Common myeloid progenitor, CD34-positive (primary cell): ENCODE measurements around the gene GMPR.

Source experiments
- CTCF ChIA-PET: fragments of 350-600 bp; sonication (Branson Sonifier 250); formaldehyde crosslinking; loops from one replicate; lab custom pipeline; 2021; ENCODE audit warnings: antibody characterized with exemption; lab: Charles Lee
- POLR2A ChIA-PET: fragments of 350-600 bp; sonication (Branson Sonifier 250); formaldehyde crosslinking; loops from one replicate; lab custom pipeline; 2021; ENCODE audit warnings: antibody characterized with exemption; lab: Charles Lee
- DNase-seq, 3 donors: peaks; one replicate each; pipeline versions ENCODE4 v3.0.0 to v3.0.0-alpha.2; 2013
- H3K27ac ChIP-seq, 2 experiments: 1 replicate in 1 of 2; 2 replicates in 1 of 2; pipeline ENCODE4 v1.7.0; 2013; ENCODE audit warnings: inconsistent platforms in 2 of 2, low read length in 2 of 2, mild to moderate bottlenecking in 2 of 2, low read depth in 1 of 2, moderate library complexity in 1 of 2; ENCODE audit not compliant: severe bottlenecking in 2 of 2, insufficient read depth in 1 of 2, poor library complexity in 1 of 2
- H3K27me3 ChIP-seq, 5 experiments: replicated peaks in 2 of 5; 1 replicate in 3 of 5; 2 replicates in 2 of 5; pipeline versions ENCODE4 v1.6.1 to v1.7.0; 2013; ENCODE audit warnings: low read length in 4 of 5, mild to moderate bottlenecking in 2 of 5, moderate library complexity in 2 of 5, inconsistent platforms in 1 of 5; ENCODE audit not compliant: insufficient read depth in 5 of 5, control insufficient read depth in 4 of 5
- H3K36me3 ChIP-seq, 4 experiments: 1 replicate in 2 of 4; 2 replicates in 2 of 4; pipeline versions ENCODE4 v1.6.1 to v1.7.0; 2013; ENCODE audit warnings: low read length in 3 of 4, control low read depth in 1 of 4, mild to moderate bottlenecking in 1 of 4; ENCODE audit not compliant: control insufficient read depth in 4 of 4, insufficient read depth in 4 of 4
- H3K4me1 ChIP-seq, 4 experiments: 1 replicate in 3 of 4; 2 replicates in 1 of 4; pipeline versions ENCODE4 v1.6.1 to v1.7.1; 2013; ENCODE audit warnings: low read length in 3 of 4, mild to moderate bottlenecking in 3 of 4, control low read depth in 1 of 4, inconsistent platforms in 1 of 4, moderate library complexity in 1 of 4; ENCODE audit not compliant: control insufficient read depth in 4 of 4, insufficient read depth in 4 of 4; ENCODE audit errors: control extremely low read depth in 1 of 4
- H3K4me3 ChIP-seq, 7 experiments: 1 replicate in 4 of 7; 2 replicates in 3 of 7; pipeline versions ENCODE4 v1.5.1 to v1.7.0; 2013; ENCODE audit warnings: mild to moderate bottlenecking in 7 of 7, low read length in 6 of 7, moderate library complexity in 6 of 7, inconsistent platforms in 2 of 7, low read depth in 2 of 7, control low read depth in 1 of 7; ENCODE audit not compliant: insufficient read depth in 4 of 7, control insufficient read depth in 1 of 7; ENCODE audit errors: extremely low read depth in 1 of 7
- H3K9me3 ChIP-seq, 5 experiments: 1 replicate in 4 of 5; 2 replicates in 1 of 5; pipeline versions ENCODE4 v1.6.1 to v1.7.1; 2013; ENCODE audit warnings: low read length in 4 of 5, mild to moderate bottlenecking in 2 of 5, inconsistent platforms in 1 of 5, low read depth in 1 of 5, moderate library complexity in 1 of 5; ENCODE audit not compliant: control insufficient read depth in 4 of 5, insufficient read depth in 2 of 5; ENCODE audit errors: control extremely low read depth in 1 of 5
- WGBS: methylation state at CpG from one replicate; pipeline ENCODE4 v1.1.5; 2013; ENCODE audit not compliant: insufficient coverage; 5-methylcytosine and 5-hydroxymethylcytosine counted together

GMPR gene

DNA sequence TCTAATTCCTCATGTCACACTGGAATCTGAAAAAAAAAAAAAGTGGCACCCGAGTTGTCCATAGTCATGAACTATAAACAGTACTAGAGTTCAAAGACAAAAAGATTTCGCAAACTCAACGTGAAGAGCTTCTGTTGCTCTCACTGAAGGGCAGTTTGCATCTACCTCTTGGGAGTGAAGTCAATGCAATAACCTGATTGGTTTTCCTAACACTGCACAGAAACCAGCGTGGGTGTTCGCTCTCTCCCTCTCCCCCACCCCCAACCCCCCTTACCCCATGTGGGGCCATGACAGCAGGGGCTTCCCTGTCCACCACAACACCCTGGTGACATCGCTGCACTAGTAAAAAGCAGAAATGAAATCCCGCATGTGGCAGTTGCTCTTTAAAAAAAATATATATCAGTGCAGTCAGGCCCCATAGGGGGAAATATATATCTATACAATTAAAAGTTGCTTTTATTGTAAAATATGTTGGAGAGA is 66.9 kb downstream of the GMPR start:
- Histone ChIP-seq H3K27me3 (no peaks in the 10 kb centered on the region), H3K4me1 (peaks cover 0 to 14% (median 0%) of the 10 kb centered on the region in 4 experiments), H3K27ac (no peak overlapping the region), H3K9me3 (no peaks in the 10 kb centered on the region), H3K36me3 (peaks cover 0 to 16% (median 7%) of the 10 kb centered on the region in 4 experiments), H3K4me3 (no peak overlapping the region)
- ChIA-PET CTCF (no interaction called here), POLR2A (no interaction called here)
- WGBS, result 85% methylated on average over 3 of the region's 7 CpGs
- DNase-seq, result peak; percentile 7 to 67 (median 60)

DNA sequence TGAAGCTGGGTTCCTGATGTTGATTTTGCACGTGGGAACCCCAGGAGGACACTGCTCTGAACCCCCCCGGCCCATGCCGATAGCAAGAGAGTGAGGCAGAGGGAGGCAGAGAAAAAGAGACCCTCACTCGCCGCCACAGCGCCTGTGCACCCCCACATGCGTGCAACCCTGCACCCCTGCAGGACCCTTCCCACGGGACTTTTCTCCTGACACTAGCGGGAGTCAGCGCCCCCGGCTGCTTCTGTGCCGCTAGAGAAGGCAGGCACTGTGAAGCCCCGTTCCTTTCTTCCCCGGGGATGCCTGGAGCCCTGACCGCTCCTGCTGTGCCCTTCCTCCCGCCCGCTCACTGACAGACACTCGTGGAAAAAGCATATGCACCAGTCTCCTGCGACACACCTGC is 67.4 kb downstream of the GMPR start:
- POLR2A ChIA-PET, result no interaction called here
- 100% methylated on average over 10 of the region's 19 CpGs for WGBS

DNA sequence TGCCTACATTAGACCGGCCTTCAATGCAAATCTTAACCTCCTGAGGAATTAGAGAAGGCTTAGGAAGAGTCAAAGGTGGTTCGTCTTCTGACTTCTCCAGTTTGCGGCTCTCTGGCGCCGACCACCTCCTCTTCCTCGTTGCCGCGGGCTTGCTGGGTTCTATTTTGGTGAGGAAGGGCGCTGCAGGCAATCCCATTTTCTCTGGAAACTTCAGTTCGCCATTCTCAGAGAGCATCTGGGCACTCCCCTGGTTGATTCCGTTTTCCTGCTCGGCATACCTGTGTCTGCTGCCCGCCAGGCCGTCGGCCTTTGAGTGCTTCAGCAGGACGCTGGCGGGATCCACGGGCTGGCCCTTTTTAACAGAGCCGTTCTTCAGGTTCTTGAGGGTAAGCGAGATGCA is 67.9 kb downstream of the GMPR start:
- ChIA-PET POLR2A (no interaction called here), CTCF (interaction anchor here (1.0 kb wide), 1 partner anchor 14 kb away, joined by 3 read pairs; no protein-coding TSS in a partner anchor)
- 96% methylated on average over 20 of the region's 20 CpGs for WGBS
- Histone ChIP-seq H3K36me3 (peaks cover 0 to 16% (median 5%) of the 10 kb centered on the region in 4 experiments), H3K27me3 (no peaks in the 10 kb centered on the region), H3K27ac (no peak overlapping the region), H3K9me3 (no peaks in the 10 kb centered on the region), H3K4me1 (peaks cover 0 to 14% (median 0%) of the 10 kb centered on the region in 4 experiments), H3K4me3 (no peak overlapping the region)
- DNase-seq, result no peak

More for the DNA sequence above, 67.4 kb downstream of the GMPR start:
- CTCF ChIA-PET, result no interaction called here
- Histone ChIP-seq H3K4me1 (peaks cover 0 to 14% (median 0%) of the 10 kb centered on the region in 4 experiments), H3K27ac (no peak overlapping the region), H3K36me3 (peaks cover 0 to 16% (median 7%) of the 10 kb centered on the region in 4 experiments), H3K27me3 (no peaks in the 10 kb centered on the region), H3K4me3 (no peak overlapping the region), H3K9me3 (no peaks in the 10 kb centered on the region)
- no peak for DNase-seq

DNA sequence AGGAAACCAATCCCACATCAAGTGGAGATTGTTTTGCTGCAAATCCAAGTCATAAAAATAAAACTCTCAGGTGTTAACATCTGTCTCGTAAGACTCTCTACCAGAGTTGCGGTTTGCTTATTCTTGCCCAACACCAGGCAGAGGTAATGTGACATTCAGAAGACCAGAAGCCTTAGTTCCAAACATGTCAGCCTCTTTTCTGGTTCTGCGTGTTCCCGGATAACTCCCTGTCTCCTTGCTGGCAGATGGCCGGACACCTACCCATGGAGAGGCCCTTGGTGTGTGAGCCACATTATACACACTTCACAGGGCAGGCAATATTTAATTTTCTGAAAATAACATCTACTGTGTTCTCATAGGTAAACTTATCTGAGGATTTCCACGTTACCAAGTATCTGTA is 73.4 kb downstream of the GMPR start:
- no peak overlapping the region for H3K4me3 ChIP-seq
- 100% methylated on average over 3 of the region's 6 CpGs for WGBS
- CTCF ChIA-PET, result interaction anchor here (1.3 kb wide), 1 partner anchor 13 kb away, joined by 3 read pairs; no protein-coding TSS in a partner anchor

DNA sequence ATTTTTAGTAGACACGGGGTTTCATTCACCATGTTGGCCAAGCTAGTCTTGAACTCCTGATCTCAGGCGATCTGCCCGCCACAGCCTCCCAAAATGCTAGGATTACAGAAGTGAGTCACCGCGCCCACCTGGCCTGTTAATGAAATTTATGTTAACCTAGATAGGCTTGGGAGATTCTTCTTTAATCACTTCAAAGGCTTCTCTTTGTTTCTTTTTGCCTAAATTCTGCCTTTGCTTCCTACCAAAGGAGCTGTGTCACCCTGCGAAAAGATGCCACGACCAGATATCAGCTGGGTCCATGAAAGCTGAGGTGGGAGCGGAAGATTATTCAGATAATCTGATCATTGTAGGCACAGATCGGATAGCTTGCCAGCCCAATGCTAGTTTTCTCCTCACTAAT is 75.3 kb downstream of the GMPR start:
- ChIA-PET POLR2A (interaction anchor here (0.6 kb wide), 1 partner anchor 36 kb away, joined by 4 read pairs; no protein-coding TSS in a partner anchor), CTCF (interaction anchor here (1.0 to 2.4 kb wide), 2 partner anchors 14 to 75 kb away, joined by 3 to 7 read pairs; partner anchors contain the start of gene GMPR)
- Histone ChIP-seq H3K4me3 (no peak overlapping the region), H3K9me3 (no peaks in the 10 kb centered on the region), H3K27ac (no peak overlapping the region), H3K4me1 (peaks cover 0 to 10% (median 2%) of the 10 kb centered on the region in 4 experiments), H3K36me3 (peaks cover 0 to 3% (median 0%) of the 10 kb centered on the region in 4 experiments), H3K27me3 (no peaks in the 10 kb centered on the region)
- WGBS, result 69% methylated on average over 4 of the region's 9 CpGs
- no peak for DNase-seq

More for the DNA sequence above, 73.4 kb downstream of the GMPR start:
- Histone ChIP-seq H3K36me3 (peaks cover 0 to 3% (median 0%) of the 10 kb centered on the region in 4 experiments), H3K27me3 (no peaks in the 10 kb centered on the region), H3K27ac (no peak overlapping the region), H3K9me3 (no peaks in the 10 kb centered on the region), H3K4me1 (peaks cover 0 to under 1% (median 0%) of the 10 kb centered on the region in 4 experiments)
- POLR2A ChIA-PET, result no interaction called here
- DNase-seq, result no peak

DNA sequence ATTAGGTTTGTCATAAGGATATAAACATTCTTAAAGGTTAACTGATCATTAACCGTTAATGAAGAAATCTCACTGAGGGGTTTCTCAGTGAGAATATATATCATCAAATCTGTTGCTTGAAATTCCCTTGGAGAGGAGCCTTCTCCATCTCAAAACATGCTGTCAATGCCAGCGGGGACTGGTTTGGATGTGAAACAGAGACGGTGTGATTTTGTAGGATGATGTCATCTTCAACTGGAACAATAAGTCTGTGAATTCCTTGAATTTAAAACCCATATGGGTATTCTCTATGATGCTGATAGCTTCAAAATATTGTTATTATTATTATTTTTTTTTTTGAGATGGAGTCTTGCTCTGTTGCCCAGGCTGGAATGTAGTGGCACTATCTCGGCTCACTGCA is 75.9 kb downstream of the GMPR start:
- no peak for DNase-seq
- peaks cover 4 to 13% (median 8%) of the 10 kb centered on the region in 4 experiments for H3K4me1 ChIP-seq
- CTCF ChIA-PET, result interaction anchor here (1.0 to 2.4 kb wide), 2 partner anchors 15 to 76 kb away, joined by 3 to 7 read pairs; partner anchors contain the start of gene GMPR
- WGBS, result 100% methylated on average over 1 of the region's 4 CpGs
- no peaks in the 10 kb centered on the region for H3K27me3 ChIP-seq
- H3K4me3 ChIP-seq, result no peak overlapping the region
- H3K27ac ChIP-seq, result no peak overlapping the region
- POLR2A ChIA-PET, result interaction anchor here (0.6 kb wide), 1 partner anchor 37 kb away, joined by 4 read pairs; no protein-coding TSS in a partner anchor
- peaks cover 0 to 1% (median 0%) of the 10 kb centered on the region in 4 experiments for H3K36me3 ChIP-seq
- no peaks in the 10 kb centered on the region for H3K9me3 ChIP-seq

DNA sequence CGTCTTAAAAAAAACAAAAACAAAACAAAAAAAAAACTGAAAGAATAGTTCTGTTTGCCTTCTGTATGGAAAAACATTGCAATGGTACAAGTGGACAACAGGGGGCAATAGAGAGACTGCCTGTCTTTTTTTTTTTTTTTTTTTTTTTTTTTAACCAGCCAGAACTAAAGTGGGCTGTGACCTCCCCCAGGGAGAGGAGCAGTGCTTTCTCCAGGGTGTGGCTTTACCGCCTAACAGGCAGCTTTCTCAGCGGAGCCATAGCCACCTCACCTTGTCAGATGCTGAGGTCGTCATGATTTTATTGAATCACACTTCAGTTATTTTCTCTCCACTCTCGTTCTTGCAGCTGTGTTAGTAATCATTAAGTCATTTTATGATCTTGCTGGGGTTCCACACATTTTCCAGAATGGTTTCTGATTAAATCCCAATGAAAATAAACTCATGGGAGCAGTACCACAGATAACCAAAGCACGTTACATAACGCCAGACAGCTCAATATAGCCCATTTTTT is 78.4 kb downstream of the GMPR start:
- CTCF ChIA-PET, result interaction anchor here (0.6 to 6.3 kb wide), 11 partner anchors 8 to 1717 kb away, joined by 3 to 46 read pairs (median 4); no protein-coding TSS in a partner anchor
- H3K27ac ChIP-seq, result no peak overlapping the region
- no peaks in the 10 kb centered on the region for H3K36me3 ChIP-seq
- WGBS, result 87% methylated on average over 3 of the region's 7 CpGs
- DNase-seq, result peak; percentile 55 to 67 (median 57)
- POLR2A ChIA-PET, result no interaction called here
- H3K27me3 ChIP-seq, result no peaks in the 10 kb centered on the region
- H3K4me1 ChIP-seq, result peaks cover 14 to 33% (median 26%) of the 10 kb centered on the region in 4 experiments
- H3K4me3 ChIP-seq, result no peak overlapping the region
- no peaks in the 10 kb centered on the region for H3K9me3 ChIP-seq
